ENCODE results near the gene OSGIN1.

- TF ChIP-seq BHLHE40 (IDR thresholded peaks at IDR 0.05; ENCODE audit: borderline replicate concordance) (no peak), SP1 (IDR thresholded peaks at IDR 0.05) (no peak), FOXA1 (IDR thresholded peaks at IDR 0.05) (no peak), NFRKB (IDR thresholded peaks at IDR 0.05) (no peak), FOXM1 (IDR thresholded peaks at IDR 0.05; ENCODE audit: borderline replicate concordance) (no peak), TARDBP (IDR thresholded peaks at IDR 0.05) (no peak), ZNF384 (IDR thresholded peaks at IDR 0.05) (no peak), SUZ12 (IDR thresholded peaks at IDR 0.05) (no peak)
Observed at GRCh38 chr16:84013787-84014569, 60.9 kb downstream of the OSGIN1 start.
